Transverse colon (tissue), 3 donors: ENCODE data around the gene BRF1.

Experiments
- CTCF ChIP-seq, 5 experiments: fragments of 200-600 bp in 3 of 5; fragments of 450-650 bp in 2 of 5; sonication (generic) in 3 of 5; IDR thresholded peaks; 1 replicate in 2 of 5; 2 replicates in 3 of 5; pipeline ENCODE4 v1.5.1; 2016 to 2017; ENCODE audit warnings: antibody characterized with exemption in 5 of 5, inconsistent platforms in 3 of 5, mild to moderate bottlenecking in 2 of 5, moderate library complexity in 1 of 5
- EP300 ChIP-seq: sonication (generic); formaldehyde crosslinking; IDR thresholded peaks from one replicate; pipeline ENCODE4 v1.6.1; 2017; ENCODE audit warnings: antibody characterized with exemption, low read depth
- POLR2A ChIP-seq: fragments of 450-650 bp; IDR thresholded peaks from one replicate; pipeline ENCODE4 v1.6.1; 2016; ENCODE audit warnings: antibody characterized with exemption, mild to moderate bottlenecking, moderate library complexity

GRCh38 chr14:105198588-105198987 is 102.2 kb downstream of the BRF1 start:
- TF ChIP-seq CTCF (IDR thresholded peaks at IDR 0.05) (no peak), POLR2A (no peak), EP300 (no peak)
